Muscle layer of duodenum (tissue), 2 donors: ENCODE data around the gene PHLPP2.

Source experiments
- H3K27ac ChIP-seq: one replicate; pipeline ENCODE4 v1.7.0; 2013; ENCODE audit warnings: mild to moderate bottlenecking, low read length
- H3K27me3 ChIP-seq: one replicate; pipeline ENCODE4 v1.7.0; 2013; ENCODE audit warnings: low read depth, mild to moderate bottlenecking, control low read depth, low read length
- H3K36me3 ChIP-seq, 2 donors: one replicate each; pipeline ENCODE4 v1.7.0; 2013; ENCODE audit warnings: low read length in 2 of 2, control low read depth in 1 of 2, mild to moderate bottlenecking in 1 of 2; ENCODE audit not compliant: insufficient read depth in 2 of 2, control insufficient read depth in 1 of 2
- H3K4me1 ChIP-seq, 2 donors: one replicate each; pipeline ENCODE4 v1.7.0; 2013; ENCODE audit warnings: low read length in 2 of 2, mild to moderate bottlenecking in 2 of 2, control low read depth in 1 of 2, moderate library complexity in 1 of 2; ENCODE audit not compliant: insufficient read depth in 2 of 2, control insufficient read depth in 1 of 2
- H3K4me3 ChIP-seq, 2 donors: one replicate each; pipeline ENCODE4 v1.7.0; 2013; ENCODE audit warnings: low read length in 2 of 2, low read depth in 1 of 2, mild to moderate bottlenecking in 1 of 2
- H3K9me3 ChIP-seq, 2 donors: one replicate each; pipeline ENCODE4 v1.7.0; 2013; ENCODE audit warnings: low read length in 2 of 2, control low read depth in 1 of 2, mild to moderate bottlenecking in 1 of 2; ENCODE audit not compliant: control insufficient read depth in 1 of 2
- donor health status: healthy.

PHLPP2 gene

DNA sequence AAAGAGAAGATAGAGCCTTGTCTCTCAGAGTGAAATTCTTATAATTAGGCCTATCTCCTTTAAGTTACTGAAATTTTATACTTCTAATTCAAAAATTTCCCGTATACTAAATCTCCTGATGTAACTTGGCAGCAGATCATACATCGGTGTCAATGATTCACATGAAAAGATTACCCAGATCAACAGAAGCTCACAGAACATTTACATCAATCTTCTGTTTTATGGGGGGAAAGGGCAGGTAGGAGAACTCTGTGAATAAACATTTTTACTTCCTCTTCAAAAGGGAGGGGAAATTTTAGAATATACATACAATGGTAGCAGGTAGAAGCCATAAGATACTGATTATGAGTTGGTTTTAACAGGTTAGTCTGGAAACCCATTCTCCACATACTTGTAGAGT is 43.1 kb downstream of the PHLPP2 start:
- H3K27ac ChIP-seq, result no peak overlapping the region
- no peaks in the 10 kb centered on the region for H3K9me3 ChIP-seq
- H3K4me3 ChIP-seq, result no peak overlapping the region
- H3K27me3 ChIP-seq, result no peaks in the 10 kb centered on the region
- H3K4me1 ChIP-seq, result no peaks in the 10 kb centered on the region
- peaks cover 4 to 47% of the 10 kb centered on the region in 2 donors for H3K36me3 ChIP-seq

- H3K36me3 ChIP-seq, result peaks cover 3 to 66% of the 10 kb centered on the region in 2 donors
- H3K4me1 ChIP-seq, result no peaks in the 10 kb centered on the region
- H3K4me3 ChIP-seq, result no peak overlapping the region
- H3K9me3 ChIP-seq, result no peaks in the 10 kb centered on the region
- H3K27ac ChIP-seq, result no peak overlapping the region
- no peaks in the 10 kb centered on the region for H3K27me3 ChIP-seq
Measured at GRCh38 chr16:71676236-71676635, 48.3 kb downstream of the PHLPP2 start.

GRCh38 chr16:71675380-71675779 is 49.1 kb downstream of the PHLPP2 start:
- H3K9me3 ChIP-seq, result no peaks in the 10 kb centered on the region
- no peak overlapping the region for H3K4me3 ChIP-seq
- H3K4me1 ChIP-seq, result no peaks in the 10 kb centered on the region
- no peak overlapping the region for H3K27ac ChIP-seq
- H3K36me3 ChIP-seq, result peaks cover 3 to 66% of the 10 kb centered on the region in 2 donors
- no peaks in the 10 kb centered on the region for H3K27me3 ChIP-seq

DNA sequence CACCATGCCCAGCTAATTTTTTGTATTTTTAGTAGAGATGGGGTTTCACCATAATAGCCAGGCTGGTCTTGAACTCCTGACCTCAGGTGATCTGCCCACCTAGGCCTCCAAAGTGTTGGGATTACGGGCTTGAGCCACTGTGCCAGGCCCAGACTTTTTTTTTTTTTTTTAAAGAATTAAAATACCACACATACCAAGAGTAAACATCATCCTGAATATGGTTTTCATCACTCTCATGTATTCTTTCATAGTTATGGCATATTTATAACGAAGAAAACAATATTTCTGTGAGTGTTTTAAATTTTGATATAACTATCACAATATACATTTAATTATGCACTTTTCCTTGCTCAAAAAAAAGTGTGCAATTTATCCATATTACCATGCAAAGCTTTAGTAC is 50.3 kb downstream of the PHLPP2 start:
- H3K36me3 ChIP-seq, result peaks cover 9 to 66% of the 10 kb centered on the region in 2 donors
- H3K4me1 ChIP-seq, result no peaks in the 10 kb centered on the region
- H3K9me3 ChIP-seq, result no peaks in the 10 kb centered on the region
- no peak overlapping the region for H3K4me3 ChIP-seq
- H3K27me3 ChIP-seq, result no peaks in the 10 kb centered on the region
- H3K27ac ChIP-seq, result no peak overlapping the region

DNA sequence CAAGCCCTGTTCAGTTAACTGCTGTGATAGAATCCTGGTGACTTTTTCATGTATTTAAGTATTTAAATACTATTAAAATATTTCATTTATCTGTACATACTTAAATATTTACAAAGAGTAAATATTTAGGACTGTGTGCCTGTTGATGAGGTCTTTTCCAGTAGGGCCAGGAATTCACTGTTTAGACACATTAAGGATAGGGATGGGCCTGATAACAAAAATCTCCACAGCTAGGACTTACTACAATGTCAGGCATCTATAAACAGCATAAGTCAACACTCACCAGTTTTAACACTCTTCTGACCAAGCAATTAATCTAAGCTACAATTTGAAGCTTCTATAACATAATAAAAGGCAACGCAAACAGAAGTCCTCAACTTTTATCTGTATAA is 50.9 kb downstream of the PHLPP2 start:
- peaks cover 9 to 66% of the 10 kb centered on the region in 2 donors for H3K36me3 ChIP-seq
- no peak overlapping the region for H3K4me3 ChIP-seq

GRCh38 chr16:71672803-71673581 is 51.5 kb downstream of the PHLPP2 start:
- H3K4me3 ChIP-seq, result no peak overlapping the region
- peaks cover 9 to 64% of the 10 kb centered on the region in 2 donors for H3K36me3 ChIP-seq
- H3K27me3 ChIP-seq, result no peaks in the 10 kb centered on the region
- H3K27ac ChIP-seq, result no peak overlapping the region
- no peaks in the 10 kb centered on the region for H3K4me1 ChIP-seq
- H3K9me3 ChIP-seq, result no peaks in the 10 kb centered on the region

More for the DNA sequence above, 50.9 kb downstream of the PHLPP2 start:
- Histone ChIP-seq H3K27me3 (no peaks in the 10 kb centered on the region), H3K27ac (no peak overlapping the region), H3K4me1 (no peaks in the 10 kb centered on the region), H3K9me3 (no peaks in the 10 kb centered on the region)

GRCh38 chr16:71672125-71672524 is 52.4 kb downstream of the PHLPP2 start:
- H3K4me1 ChIP-seq, result no peaks in the 10 kb centered on the region
- H3K4me3 ChIP-seq, result no peak overlapping the region
- no peaks in the 10 kb centered on the region for H3K9me3 ChIP-seq
- peaks cover 11 to 72% of the 10 kb centered on the region in 2 donors for H3K36me3 ChIP-seq
- no peaks in the 10 kb centered on the region for H3K27me3 ChIP-seq
- H3K27ac ChIP-seq, result no peak overlapping the region

GRCh38 chr16:71671165-71671564 is 53.3 kb downstream of the PHLPP2 start:
- no peaks in the 10 kb centered on the region for H3K27me3 ChIP-seq
- no peaks in the 10 kb centered on the region for H3K9me3 ChIP-seq
- H3K4me1 ChIP-seq, result no peaks in the 10 kb centered on the region
- H3K4me3 ChIP-seq, result no peak overlapping the region
- no peak overlapping the region for H3K27ac ChIP-seq
- peaks cover 21 to 74% of the 10 kb centered on the region in 2 donors for H3K36me3 ChIP-seq

GRCh38 chr16:71670537-71670936 is 54.0 kb downstream of the PHLPP2 start:
- Histone ChIP-seq H3K4me3 (no peak overlapping the region), H3K36me3 (peaks cover 21 to 72% of the 10 kb centered on the region in 2 donors), H3K9me3 (no peaks in the 10 kb centered on the region), H3K27me3 (no peaks in the 10 kb centered on the region), H3K27ac (no peak overlapping the region), H3K4me1 (no peaks in the 10 kb centered on the region)

DNA sequence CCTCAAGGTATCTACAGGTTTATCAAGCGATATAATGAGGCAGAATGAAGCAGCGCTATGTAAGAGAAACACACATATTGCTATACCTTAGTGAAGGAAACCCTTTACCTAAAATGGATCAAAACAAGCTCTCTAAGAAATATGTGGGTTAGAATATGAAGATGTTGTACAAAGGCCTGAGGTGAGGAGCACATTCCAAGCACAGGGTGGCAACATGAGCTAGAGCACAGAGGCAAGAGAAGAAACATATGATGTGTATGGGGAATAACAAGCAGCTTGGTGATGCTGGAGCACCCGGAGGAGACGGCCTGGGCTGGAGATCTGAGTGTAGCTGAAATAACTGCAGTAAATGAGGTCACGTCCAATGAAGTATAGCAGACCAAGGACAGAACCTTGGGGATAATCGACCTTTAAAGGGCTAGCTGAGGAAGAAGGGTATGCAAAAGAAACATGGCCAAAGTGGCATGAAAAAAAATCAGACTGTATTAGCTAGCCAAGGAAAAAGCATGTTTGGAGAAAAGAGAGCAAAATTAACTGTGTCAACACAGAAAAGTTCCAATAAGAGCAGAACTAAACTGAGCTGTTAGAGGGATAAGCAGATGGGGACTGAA is 54.5 kb downstream of the PHLPP2 start:
- Histone ChIP-seq H3K4me1 (no peaks in the 10 kb centered on the region), H3K27ac (no peak overlapping the region), H3K27me3 (no peaks in the 10 kb centered on the region), H3K9me3 (no peaks in the 10 kb centered on the region), H3K4me3 (no peak overlapping the region), H3K36me3 (peaks cover 19 to 72% of the 10 kb centered on the region in 2 donors)

DNA sequence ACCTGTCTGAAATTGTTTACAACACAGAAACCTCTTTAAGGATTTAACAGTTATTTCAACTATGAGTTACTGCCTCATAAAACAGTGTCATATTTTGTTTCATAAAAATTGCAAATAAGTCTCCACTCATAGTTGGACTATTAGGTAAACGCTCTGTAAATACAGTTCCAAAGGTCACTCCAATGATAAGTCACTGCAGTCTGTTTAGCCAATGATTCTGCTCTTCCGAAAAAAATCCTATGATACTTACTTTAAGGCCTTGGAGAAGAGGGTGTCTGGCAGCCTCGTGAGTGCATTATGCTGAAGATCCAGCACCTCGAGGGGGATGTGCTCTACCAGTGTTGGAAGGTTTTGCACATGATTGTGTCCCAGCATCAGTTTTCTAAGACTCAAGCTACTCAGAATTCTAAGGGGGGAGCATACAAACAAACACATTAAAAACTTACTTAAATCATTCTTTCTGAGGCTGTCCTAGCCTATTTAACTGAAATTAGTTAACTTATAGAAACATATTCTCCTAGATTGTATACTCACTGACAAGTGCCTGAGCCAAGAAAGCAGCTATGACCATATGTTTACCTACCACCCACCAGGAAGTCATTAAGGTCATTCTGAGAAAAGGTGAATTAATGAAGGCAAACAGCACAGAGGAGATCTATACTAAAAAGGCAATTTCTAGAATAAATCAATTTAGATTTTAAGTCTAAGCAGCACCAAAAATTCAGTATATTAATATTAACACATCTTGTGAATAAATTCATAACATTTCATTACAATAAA is 57.4 kb downstream of the PHLPP2 start:
- no peaks in the 10 kb centered on the region for H3K27me3 ChIP-seq
- H3K36me3 ChIP-seq, result peaks cover 25 to 75% of the 10 kb centered on the region in 2 donors
- no peaks in the 10 kb centered on the region for H3K4me1 ChIP-seq
- no peak overlapping the region for H3K27ac ChIP-seq
- no peak overlapping the region for H3K4me3 ChIP-seq
- H3K9me3 ChIP-seq, result no peaks in the 10 kb centered on the region
